ENCODE measurements around the gene SIPA1.
"Not testable (repeated sequence)": the region's sequence is repeated elsewhere in the genome, so short reads cannot be mapped to it uniquely, and the experiment has no call there.

Gene SIPA1

DNA sequence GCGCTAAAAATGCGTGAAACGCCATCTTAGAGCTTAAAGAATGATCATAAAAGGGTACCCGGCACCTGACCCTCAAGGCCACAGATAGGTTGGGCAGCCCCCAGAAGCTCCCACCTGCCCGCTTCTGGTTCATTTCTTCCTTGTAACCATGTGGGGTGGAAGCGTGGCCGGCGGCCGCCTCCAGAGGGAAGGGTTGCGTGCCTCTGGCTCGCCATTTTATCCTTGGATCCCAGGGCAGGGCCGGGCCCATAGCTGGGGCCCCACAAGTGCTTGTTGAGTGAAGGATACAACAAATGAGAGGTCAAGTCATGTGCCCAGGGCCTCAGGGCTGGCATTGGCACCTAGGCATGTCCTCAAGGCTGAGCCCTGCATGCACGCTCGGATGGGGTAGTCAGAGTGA lies 16.4 kb upstream of the SIPA1 start:
- no peak for DNase-seq

DNA sequence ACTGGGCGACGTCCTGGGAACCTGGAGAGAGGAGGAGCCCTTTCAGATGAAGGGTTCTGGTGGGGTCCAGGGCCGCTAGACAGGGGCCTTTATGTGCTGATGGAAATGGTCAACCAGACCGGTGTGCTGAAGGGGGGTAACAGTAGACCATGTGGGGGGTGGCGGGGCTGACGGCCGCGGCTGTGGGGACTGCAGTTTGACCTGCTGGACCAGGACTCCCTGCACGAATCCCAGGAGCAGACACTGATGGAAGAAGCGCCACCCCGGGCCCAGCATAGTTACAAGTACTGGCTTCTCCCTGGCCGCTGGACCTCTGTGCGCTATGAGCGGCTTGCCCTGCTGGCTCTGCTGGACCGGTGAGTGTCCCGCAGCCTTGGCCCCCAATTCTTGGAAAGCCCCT lies 15.9 kb upstream of the SIPA1 start:
- DNase-seq: no peak

DNA sequence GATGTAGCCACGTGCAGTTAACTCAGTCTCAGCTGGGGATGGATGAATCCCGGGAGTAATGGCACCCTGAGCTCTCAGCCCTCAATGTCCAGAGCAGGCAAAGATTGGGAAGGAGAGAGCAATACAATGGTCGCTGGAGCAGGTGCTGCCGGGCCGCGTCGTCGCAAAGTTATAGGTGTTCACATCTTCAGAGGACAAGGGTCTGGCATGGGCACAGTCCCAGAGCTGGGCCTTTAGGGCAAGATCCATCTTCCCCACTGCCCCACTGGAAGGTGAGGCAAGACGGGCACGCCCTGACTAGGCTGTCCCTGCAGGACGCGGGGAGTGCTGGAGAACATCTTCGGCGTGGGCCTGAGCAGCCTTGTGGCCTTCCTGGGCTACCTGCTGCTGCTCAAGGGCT lies 14.7 kb upstream of the SIPA1 start:
- no peak for DNase-seq

DNA sequence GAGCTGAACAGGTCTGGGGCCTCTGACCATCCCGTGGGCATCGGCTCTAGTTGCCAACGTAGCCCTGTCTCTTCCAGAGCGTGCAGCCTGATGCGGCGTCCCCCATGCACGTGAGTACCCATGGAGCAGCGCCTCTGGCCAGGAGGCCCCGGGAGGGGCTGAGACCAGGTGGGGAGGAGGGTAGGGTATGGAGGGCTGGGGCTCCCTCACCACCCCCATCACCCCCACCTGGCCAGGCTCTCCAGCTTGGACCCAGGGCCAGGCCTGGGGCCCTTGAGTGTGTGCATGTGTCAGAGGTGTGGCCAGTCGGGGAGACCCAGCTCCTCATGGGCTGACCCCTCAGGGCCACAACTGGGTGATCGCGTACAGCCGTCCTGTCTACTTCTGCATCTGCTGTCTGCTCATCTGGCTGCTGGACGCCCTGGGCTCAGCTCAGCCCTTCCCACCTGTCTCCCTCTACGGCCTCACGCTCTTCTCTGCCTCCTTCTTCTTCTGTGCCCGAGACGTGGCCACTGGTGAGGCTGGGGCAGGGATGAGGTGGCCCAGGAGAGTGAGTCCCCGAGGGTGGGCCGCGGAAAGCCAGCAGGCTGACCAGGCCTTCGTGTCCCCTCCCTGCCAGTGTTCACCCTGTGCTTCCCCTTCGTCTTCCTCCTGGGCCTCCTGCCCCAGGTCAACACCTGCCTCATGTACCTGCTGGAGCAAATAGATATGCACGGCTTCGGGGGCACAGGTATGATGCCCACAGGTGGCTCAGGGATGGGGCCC lies 13.9 kb upstream of the SIPA1 start:
- no peak for DNase-seq

DNA sequence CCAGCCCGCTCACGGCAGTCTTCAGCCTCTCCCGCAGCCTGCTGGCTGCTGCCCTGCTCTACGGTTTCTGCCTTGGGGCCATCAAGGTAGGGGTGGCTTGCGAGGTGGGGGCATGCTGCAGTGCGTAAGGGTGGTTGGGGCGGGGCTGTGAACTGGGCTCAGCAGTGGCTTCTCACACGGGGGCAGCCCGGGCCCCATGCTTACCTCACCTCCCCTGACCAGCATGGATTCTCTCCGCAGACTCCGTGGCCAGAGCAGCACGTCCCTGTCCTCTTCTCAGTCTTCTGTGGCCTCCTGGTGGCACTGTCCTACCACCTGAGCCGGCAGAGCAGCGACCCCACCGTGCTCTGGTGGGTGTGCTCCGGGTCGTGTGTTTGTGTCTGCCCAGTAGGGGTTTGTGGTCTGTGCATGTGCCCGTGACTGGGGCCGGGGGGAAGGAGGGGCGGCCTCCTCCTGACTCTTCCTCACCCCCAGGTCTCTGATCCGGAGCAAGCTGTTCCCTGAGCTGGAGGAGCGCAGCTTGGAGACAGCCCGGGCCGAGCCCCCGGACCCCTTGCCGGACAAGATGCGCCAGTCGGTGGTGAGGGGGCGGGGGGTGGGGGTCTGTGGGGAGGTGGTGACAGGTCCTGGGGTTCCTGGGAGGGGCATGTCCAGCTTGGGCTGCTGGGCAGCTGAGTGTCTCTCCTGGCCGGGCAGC lies 12.8 kb upstream of the SIPA1 start:
- DNase-seq: no peak

DNA sequence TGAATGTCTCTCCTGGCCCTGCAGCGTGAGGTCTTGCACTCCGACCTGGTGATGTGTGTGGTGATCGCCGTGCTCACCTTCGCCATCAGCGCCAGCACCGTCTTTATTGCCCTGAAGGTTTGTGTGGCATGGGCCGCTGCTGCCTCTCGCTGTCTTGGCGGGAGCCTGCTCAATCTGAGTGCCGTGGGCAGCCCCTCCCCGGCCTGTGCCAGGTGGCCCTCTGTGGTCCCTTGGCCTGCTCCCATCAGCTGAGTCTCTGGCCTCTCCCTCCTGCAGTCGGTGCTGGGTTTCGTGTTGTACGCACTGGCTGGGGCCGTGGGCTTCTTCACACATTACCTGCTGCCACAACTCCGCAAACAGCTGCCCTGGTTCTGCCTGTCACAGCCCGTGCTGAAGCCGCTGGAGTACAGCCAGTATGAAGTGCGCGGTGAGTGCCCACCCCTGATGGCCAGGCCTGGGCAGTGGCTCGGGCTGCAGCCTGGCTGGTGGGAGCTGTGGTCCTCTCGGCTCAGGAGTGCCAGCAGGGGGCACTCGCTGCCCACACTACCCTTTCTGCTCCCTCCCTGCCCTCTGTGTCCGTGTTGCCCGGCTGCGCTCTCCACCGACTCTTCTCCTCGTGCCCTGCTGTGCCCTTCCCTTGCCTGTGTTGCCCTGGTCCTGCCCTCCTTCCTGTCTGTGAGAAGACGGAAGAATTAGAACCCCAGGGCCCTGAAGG lies 12.1 kb upstream of the SIPA1 start:
- peak in 43 of 51 donors; percentile 11 to 79 (median 49) for DNase-seq

DNA sequence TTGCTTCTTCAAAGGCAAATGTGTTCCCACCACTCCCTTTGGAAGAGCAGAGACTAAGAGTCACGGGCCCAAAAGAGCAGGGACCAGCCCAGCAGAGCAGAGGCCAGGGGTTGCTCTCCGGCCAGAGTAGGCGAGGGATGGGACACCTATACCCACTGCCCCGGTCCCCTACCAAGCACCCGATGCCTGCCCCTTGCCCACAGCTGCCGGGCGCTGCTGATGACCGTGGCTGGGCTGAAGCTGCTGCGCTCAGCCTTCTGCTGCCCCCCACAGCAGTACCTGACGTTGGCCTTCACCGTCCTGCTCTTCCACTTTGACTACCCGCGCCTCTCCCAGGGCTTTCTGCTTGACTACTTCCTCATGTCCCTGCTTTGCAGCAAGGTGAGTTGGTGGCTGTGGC lies 10.7 kb upstream of the SIPA1 start:
- no peak for DNase-seq

DNA sequence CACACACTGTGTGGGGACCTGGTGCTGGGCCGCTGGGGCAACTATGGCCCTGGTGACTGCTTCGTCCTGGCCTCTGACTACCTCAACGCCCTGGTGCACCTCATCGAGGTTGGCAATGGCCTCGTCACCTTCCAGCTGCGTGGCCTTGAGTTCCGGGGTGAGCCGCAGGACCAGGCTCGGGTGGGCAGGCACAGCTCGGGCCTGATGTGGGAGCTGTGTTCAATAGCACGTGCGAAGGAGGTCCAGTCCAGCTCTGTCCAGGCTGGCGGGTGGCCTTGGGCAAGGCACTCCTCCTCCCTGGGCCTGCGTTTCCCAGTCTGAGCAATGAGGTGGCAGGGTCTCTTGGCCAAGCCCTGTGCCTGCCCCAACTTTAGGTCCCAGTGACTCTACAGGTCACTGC lies 8.3 kb upstream of the SIPA1 start:
- DNase-seq: no peak

DNA sequence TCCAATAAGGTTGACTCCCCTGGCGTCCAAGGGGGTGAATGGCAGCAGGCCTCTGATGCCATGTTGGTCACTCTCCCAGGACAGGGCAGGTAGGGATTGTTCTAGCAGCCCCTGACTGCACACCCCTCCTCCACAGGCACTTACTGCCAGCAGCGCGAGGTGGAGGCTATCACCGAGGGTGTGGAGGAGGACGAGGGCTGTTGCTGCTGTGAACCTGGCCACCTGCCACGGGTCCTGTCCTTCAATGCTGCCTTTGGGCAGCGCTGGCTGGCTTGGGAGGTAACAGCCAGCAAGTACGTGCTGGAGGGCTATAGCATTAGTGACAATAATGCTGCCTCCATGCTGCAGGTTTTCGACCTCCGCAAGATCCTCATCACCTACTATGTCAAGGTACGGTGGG lies 7.7 kb upstream of the SIPA1 start:
- DNase-seq: no peak

DNA sequence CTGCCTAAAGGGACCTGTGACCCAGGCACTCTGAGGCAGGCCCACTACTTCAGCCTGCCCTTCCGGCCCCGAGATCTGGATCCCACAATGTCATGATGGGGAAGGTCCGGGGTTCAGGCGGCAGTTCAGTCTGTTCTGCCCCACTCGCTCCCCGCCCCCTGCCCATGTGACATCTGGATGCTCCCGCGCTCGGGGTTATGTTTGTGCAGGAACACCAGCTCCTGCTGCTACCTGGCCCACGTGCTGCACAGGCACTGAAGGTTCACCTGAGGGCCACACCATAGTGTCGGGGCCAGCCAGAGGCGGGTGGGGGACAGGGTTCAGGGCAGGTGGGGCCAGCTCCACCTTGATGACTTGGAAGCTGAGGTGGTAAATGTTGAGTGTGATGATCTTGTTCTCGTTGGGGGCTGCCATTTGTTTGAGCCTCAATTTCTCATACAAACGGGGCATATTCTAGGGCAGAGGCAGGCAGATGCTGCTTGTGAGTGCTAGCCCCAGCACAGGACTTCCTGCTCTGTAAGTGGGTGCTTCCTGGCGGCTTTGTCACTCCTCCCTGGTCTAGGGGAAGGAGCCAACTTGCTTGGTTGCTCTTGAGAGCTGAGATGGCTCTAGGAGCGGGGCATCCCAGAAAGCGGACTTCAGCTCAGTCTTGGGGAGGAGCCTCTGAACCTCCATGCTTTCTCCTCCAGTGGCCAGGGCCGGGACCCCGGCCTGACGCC lies 4.4 kb upstream of the SIPA1 start:
- no peak for DNase-seq

DNA sequence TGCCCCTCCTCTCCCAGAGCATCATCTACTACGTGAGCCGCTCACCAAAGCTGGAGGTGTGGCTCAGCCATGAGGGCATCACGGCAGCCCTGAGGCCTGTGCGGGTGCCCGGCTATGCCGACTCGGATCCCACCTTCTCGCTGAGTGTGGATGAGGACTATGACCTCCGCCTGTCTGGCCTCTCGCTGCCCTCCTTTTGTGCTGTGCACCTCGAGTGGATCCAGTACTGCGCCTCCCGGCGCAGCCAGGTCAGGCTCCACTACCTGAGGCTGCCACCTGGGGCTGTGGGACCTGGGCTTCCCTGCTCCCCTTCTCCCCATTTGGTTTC lies 3.8 kb upstream of the SIPA1 start:
- DNase-seq: no peak

DNA sequence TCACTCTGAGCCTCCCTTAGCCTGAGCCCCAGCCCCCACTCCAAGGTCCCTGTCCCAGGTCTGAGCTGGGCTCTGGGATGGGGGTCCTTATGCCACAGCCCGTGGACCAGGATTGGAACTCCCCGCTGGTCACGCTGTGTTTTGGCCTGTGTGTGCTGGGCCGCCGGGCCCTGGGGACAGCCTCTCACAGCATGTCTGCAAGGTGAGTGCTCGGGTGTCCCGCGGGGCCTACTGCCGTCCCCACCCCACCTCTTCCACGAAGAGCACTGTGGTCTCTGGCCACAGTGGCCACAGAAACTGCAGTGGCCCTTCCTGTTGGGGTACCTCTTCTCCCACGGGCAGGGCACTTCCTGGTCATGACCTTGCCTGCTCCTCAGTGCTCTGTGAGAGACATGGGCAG lies 3.5 kb upstream of the SIPA1 start:
- no peak for DNase-seq

DNA sequence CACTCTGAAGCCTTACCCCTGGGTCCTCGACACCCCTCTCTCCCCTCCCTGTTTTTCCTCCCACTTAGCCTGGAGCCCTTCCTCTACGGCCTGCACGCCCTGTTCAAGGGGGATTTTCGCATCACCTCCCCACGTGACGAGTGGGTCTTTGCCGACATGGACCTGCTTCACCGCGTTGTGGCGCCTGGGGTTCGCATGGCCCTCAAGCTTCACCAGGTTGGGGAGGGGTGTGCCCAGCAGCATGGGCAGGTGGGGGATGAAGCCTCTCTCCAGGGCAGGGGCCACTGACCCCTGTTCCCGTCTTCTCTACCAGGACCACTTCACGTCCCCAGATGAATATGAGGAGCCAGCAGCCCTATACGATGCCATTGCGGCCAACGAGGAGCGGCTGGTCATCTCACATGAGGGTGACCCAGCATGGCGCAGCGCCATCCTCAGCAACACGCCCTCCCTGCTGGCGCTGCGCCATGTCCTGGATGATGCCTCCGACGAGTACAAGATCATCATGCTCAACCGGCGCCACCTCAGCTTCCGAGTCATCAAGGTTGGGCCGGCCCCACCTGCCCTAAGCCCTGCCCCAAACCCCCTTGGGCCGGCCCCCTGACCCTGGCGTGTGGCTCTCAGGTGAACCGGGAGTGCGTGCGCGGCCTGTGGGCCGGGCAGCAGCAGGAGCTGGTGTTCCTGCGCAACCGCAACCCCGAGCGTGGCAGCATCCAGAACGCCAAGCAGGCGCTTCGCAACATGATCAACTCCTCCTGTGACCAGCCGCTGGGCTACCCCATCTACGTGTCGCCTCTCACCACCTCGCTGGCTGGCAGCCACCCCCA lies 2.8 kb upstream of the SIPA1 start:
- no peak for DNase-seq

DNA sequence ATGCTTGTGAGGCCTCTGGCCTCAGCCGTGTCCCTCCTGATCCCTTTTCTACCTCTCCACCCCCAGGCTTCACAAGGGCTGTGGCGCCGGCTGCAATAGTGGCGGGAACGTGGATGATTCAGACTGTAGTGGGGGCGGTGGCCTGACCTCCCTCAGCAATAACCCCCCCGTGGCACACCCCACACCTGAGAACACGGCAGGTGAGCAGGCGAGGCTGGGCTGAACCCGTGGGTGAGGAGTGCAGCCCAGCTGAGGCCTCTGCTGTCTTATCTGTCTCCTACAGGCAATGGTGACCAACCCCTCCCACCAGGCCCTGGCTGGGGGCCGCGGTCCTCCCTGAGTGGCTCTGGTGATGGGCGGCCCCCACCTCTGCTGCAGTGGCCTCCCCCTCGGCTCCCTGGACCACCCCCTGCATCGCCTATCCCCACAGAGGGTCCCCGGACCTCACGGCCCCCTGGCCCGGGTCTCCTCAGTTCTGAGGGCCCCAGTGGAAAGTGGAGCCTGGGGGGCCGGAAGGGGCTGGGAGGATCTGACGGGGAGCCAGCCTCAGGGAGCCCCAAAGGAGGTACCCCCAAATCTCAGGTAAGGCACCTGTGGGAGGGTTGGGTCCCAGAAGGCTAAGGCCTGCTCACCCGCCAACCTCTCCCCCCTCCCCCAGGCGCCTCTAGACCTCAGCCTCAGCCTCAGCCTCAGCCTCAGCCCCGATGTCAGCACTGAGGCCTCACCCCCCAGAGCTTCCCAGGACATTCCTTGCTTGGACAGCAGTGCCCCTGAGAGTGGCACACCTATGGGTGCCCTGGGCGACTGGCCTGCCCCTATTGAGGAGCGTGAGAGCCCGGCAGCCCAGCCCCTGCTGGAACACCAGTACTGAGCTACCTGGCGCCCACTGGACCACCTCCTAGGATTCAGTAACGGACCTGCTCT lies 1.5 kb upstream of the SIPA1 start:
- no peak for DNase-seq

DNA sequence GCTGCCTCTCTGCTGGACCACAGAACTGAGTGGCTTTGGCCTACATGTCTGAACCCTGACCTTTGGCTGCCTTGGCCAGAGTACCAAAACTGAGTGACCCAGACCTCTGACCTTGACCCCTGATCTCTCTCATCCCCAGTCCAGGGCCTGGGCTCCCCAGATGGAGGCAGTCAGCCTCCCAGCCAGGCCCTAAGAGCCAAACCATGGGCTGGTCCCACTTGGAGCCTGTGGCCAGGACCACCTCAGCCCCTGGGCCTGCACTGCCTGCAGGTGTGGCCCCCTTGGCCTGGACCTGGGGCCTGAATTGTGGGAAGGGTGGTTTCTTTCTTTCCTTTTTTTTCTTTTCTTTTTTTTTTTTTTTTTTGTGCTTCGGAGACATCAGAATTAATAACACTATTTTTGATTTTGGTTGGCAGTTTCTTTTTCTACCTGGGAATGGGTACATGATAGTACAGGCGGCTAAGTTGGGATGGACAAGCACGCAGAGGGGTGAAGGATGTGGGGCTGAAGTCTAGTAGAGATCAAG lies 806 bp upstream of the SIPA1 start:
- no peak for DNase-seq

DNA sequence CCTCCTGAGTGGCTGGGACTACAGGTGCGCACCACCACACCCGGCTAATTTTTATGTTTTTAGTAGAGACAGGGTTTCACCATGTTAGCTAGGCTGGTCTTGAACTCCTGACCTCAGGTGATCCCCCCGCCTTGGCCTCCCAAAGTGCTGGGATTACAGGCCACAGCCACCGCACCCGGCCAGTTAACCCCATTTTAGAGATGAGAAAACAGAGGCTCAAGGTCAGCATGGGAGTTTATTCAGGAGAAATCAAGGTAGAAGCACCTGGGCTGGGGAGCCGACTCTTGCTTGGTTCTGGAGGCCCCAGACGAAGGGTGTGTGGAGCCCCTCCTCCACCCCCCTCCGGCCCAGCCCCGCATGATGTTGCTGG lies 1.3 kb downstream of the SIPA1 start:
- DNase-seq: not testable (repeated sequence)

DNA sequence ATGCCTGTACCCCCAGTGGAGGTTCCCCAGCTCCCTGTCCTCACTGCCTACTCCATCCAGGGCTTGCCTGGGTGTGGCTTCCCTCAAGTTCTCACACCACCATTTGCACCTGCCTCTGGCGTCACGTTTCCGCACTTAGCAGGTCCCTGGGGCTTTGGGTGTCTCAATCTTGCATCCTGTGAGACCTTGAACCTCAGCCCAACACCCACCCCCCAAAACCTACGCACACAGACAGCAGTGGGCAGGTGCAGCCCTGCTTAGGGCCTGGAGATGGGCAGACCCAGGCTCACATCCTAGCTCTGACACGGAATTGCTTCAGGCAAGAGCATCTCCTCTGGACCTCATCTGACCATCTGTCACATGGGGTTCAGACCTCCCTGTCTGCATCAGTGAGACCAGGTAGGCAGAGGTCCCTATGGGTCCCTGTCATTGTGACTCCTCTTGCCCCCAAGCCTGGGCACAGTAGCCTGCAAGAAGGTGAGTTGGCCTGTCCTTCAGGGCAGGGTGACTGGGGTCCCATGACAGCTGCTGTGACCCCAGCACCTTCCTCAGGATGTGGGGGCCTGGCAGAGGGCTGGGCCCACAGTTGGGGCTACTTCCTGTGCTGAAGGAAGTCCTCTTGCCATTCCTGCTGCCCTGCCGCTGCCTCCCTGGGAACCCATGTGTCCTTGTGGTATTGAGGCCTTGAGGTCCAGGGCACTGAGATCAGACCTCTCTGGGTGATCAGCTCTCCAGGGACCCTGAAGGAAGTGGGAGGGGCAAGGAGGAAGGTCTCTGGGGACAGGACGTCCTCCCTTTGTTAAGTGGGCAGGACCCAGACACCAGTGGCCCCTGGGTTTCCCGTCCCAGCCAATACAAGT lies 2.0 kb downstream of the SIPA1 start:
- peak in 16 of 51 donors; percentile 14 to 56 (median 36) for DNase-seq

DNA sequence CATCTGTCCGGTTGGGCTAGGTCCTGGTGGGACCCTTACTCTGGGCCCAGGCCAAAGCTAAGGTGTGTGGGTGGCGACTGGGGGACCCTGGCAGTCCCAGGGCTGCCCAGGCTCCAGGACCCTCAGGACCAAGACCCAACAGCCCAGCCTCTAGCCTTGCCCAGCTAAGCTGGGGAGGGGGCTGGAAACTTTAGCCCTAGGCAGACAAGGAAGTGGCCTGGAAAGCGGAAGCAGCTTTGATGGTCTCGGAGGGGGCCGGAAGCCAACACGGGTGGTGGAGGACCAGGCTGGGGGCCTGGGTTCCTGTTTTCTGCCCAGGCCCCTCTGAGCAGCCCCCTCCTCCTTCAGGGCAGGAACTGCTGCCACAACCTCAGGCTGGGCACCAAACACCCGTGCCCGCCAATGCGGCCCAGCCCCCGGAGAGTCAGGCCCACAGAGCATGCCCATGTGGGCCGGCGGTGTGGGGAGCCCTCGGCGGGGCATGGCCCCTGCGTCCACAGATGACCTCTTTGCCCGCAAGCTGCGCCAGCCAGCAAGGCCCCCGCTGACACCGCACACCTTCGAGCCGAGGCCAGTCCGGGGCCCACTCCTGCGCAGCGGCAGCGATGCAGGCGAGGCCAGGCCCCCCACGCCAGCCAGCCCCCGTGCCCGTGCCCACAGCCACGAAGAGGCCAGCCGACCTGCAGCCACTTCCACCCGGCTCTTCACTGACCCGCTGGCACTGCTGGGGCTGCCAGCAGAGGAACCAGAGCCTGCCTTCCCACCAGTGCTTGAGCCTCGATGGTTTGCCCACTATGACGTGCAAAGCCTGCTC lies 2.8 kb downstream of the SIPA1 start:
- peak in 30 of 51 donors; percentile 7 to 63 (median 35) for DNase-seq

All from hypothalamus (tissue), 51 donors.